ENCODE results near the gene STUB1.
A peak's percentile ranks its signal among the peaks of the same experiment; 100 is the strongest.

Gene STUB1

DNA sequence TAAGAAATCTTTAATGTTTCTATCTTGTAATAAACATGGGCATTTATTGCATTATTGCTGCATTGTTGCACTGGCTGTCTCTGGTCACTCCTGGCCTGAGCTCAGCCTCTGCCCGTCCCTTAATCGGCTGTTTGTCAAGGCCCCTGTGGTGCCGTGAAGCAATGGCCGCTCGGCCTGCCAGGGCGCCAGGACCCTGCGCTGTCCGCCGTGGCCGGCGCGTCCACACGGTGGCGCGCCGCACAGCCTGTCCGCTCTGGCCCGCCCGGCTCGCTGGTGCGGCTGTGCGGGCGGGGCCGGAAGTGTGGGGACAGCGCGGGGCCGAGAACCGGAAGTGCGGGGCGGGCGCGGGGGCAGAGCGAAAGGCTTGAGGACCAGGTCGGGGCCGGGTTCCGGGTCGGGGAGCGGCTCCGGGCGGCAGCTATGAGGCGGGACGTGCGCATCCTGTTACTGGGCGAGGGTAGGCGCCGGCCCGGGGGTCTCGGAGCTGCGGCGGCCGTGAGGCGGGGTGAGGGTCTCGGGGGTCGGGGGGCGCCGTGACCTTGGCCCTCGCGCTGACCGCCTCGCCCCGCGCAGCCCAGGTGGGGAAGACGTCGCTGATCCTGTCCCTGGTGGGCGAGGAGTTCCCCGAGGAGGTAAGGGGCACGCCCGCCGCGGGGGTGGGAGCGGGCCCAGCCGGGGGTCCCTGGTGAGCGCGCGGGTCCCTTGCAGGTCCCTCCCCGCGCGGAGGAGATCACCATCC, 12.3 kb upstream of the STUB1 start, which contains the start of gene RHOT2:
TSS of gene RHOT2 (plus strand) at position 353 of the 739 bp plus-strand sequence. CDS start at position 421, 68 bp downstream.
- peak; percentile 84 for DNase-seq

- no peak for DNase-seq
These were observed 11.6 kb upstream of the STUB1 start for GRCh38 chr16:668519-669171.

DNA sequence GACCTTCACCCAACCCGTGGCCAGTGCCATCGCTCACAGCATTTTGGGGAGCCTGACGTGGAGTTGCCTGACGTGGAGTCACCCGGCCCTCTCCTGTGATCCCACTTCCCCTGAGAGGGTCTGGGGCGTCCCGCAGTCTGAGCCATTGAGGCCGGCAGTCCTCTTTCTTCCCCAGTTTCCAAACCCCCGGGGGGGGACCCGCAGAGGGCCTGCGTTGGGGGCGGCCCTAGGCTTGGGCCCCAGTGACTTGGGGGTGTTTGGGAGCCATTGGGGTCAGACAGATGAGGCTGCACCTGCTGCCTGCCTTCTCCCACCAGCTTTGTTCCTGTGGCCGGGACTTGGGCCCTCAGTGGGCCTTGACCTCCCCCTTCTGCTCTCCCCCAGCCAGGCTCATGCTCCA, 10.5 kb upstream of the STUB1 start:
- DNase-seq = no peak

GRCh38 chr16:670485-671352, 9.5 kb upstream of the STUB1 start:
- no peak for DNase-seq

DNA sequence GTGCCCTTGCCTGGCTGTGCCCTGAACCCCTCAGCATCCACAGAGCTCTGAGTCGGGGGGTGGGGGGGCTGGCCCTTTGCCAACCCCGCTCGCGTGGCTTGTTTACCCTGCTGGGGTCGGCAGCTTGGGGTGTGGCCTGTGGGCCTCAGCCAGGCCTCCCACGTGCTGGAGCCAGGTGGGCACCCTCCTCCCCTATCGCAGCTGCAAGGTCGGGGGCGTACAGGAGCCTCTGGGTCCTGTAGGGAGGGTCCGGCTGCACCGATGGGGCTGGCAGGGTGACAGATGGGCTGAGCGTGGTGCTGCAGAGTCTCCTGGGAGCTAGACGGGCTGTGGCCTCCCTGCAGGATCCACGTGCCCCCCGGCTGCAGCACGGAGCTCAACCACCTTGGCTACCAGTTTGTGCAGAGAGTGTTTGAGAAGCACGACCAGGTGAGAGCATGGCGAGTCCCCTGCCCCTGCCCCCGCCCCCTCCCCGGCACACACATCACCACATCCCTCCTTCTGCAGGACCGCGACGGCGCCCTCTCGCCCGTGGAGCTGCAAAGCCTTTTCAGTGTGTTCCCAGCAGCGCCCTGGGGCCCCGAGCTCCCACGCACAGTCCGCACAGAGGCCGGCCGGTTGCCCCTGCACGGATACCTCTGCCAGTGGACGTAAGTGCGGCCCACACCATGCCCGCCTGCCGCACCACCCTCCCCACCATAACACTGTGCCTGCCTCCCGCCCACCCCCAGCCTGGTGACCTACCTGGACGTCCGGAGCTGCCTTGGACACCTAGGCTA, 8.7 kb upstream of the STUB1 start:
- no peak for DNase-seq

DNA sequence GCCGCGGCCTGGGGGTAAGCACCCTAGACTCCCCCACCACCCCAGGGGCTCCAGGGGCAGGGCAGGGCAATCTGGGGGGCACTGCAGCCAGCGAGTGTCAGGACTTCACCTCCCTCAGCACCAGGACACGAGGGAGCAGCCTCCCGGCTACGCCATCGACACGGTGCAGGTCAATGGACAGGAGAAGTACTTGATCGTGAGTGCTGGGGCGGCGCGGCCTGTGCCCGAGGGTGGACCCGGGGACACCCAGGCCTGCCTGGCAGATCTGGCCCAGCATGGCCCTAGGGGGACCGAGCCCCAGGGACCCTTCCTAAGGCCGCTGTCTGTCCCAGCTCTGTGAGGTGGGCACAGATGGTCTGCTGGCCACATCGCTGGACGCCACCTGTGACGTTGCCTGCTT, 7.8 kb upstream of the STUB1 start:
- DNase-seq = no peak

- DNase-seq = no peak
These were observed 7.4 kb upstream of the STUB1 start for GRCh38 chr16:672851-673250.

DNA sequence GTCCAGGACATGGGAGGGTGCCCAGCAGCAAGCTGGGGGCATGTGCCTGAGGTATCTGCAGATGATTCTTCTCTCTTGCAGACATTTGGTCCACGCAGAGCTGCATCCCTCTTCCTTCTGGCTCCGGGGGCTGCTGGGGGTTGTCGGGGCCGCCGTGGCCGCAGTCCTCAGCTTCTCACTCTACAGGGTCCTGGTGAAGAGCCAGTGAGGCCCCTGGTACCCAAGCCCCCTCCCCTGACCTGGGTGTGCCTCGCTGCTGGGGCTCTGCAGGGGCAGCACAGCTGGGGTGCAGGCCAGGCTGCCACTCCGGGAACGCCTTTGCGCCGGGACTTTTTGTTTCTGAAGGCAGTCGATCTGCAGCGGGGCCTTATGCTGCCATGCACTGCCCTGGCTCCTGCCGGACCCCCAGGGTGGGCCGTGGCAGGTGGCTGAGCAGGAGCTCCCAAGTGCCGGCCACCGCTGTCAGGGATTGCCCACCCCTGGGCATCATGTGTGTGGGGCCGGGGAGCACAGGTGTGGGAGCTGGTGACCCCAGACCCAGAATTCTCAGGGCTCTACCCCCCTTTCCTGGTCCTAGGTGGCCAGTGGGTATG, 6.7 kb upstream of the STUB1 start:
- no peak for DNase-seq

- no peak for DNase-seq
These were observed 5.9 kb upstream of the STUB1 start for GRCh38 chr16:674214-674881.

- no peak for DNase-seq
These were observed 5.0 kb upstream of the STUB1 start, which contains the start of gene RHBDL1 for GRCh38 chr16:674968-675883. TSS of gene RHBDL1 (plus strand) at chr16:675671. CDS start at chr16:675791, 120 bp downstream.

- no peak for DNase-seq
These were observed 4.2 kb upstream of the STUB1 start for GRCh38 chr16:675884-676564.

DNA sequence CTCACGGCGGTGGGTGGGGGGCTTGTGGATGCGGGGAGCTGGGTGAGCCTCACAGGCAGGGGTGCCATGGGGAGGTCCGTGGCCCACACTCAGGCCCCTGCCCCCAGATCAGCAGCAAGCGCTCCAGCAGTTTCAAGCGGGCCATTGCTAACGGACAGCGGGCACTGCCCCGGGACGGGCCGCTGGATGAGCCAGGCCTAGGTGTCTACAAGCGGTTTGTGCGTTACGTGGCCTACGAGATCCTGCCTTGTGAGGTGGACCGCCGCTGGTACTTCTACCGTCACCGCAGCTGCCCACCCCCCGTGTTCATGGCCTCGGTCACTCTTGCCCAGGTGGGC, 3.7 kb upstream of the STUB1 start:
- no peak for DNase-seq

DNA sequence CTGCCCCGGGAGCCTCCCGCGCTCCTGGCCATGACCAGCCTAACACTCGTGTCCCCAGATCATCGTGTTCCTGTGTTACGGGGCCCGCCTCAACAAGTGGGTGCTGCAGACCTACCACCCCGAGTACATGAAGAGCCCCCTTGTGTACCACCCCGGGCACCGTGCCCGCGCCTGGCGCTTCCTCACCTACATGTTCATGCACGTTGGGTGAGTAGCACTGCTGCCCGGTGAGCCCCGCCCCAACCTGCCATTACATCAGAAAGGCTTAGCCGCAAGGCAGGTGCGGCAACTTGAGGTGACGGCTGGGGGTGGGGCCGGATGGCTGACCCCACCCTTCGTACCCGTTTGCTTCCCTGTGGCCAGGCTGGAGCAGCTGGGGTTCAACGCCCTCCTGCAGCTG, 3.3 kb upstream of the STUB1 start:
- DNase-seq = peak; percentile 82

GRCh38 chr16:677316-678190, 2.7 kb upstream of the STUB1 start:
- DNase-seq = no peak

- no peak for DNase-seq
These were observed 1.9 kb upstream of the STUB1 start for GRCh38 chr16:678209-678857.

DNA sequence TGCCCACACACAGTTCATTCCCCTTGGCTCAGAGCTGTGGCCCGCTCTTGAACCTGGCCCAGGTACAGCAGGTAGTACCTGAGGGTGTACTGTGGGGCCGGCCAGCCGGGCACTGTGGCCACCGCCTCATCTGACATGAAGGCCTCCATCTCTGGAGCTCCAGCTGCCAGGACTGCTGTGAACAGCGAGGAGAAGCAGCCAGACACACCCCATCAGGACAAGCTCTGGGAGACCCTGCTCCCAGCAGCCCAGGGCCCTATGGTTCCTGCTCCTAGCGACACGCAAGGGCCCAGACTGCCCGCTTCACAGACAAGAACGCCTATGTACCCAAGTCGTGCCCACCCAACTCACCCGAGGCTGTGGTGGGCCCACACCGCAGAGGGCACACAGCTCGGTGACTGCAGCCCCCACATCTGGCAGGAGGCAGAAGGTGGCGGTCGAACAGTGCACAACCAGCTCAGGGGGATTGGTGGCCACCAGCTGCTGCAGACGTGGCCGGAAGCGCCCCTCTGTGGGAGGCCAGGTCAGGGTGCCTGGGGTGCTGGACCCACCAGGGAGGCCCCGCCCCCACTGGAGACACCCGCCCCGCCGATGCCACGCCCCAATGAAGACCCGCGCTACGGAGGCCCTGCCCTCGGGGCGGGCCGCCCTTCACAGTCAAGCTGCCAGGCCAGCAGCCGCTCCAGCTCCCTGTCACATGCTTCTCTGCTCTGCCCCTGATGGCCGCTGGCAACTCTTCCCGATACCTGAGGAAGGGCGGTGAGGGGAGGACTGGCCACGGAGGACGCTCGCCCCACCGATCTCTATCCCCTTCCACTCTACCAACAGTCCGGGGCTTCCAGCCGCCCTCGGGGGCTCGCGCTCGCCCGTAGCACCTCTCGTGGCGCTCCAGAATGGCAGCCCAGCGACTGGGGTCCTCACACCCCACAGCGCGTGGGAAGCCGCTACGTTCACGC, 1.1 kb upstream of the STUB1 start:
- no peak for DNase-seq

DNA sequence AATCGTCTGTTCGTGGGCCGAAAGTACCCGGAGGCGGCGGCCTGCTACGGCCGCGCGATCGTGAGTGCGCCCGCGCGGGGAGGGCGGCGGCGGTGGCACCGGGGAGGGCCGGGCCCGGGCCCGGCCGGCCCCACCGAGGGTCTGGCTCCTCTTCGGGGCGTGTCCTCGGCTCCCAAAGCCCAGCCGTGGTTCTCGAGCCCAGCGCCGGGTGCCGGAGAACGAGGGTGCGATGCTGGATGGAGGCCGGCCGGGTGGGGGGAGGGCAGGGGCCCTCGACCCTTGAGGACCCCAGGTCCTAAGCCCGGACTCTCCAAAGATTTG, 375 bp downstream of the STUB1 start:
- no peak for DNase-seq
